Pancreas (tissue), 10 donors: ENCODE results near the gene BMAL1. TPM values are rescaled to one million over a fixed set of nuclear protein-coding genes. Genes with fewer than 3 reads are reported as not detected.

Experiments used
- ATAC-seq, 4 donors: fragments of 200-7000 bp; cut with Tn5 transposase; one replicate each; pipeline versions ENCODE4 v1.8.0 to v1.9.1; 2020; ENCODE audit warnings: mild to moderate bottlenecking in 4 of 4, moderate library complexity in 4 of 4
- DNase-seq, 6 donors: peaks; one replicate each; pipeline ENCODE4 v3.0.0-alpha.2; 2020
- FAIRE-seq: peaks from 2 replicates; lab custom pipeline; 2012; peaks lifted over from hg19 to GRCh38; lab: Jason Lieb, UNC
- H3K27ac ChIP-seq, 4 donors: fragments of 200-600 bp; sonication (generic); 1 replicate in 3 of 4; 2 replicates in 1 of 4; pipeline versions ENCODE4 v1.5.0 to v1.8.0; 2020
- H3K27me3 ChIP-seq, 4 donors: fragments of 200-600 bp; one replicate each; pipeline ENCODE4 v1.8.0; 2021
- H3K36me3 ChIP-seq, 3 donors: fragments of 200-600 bp; sonication (generic) in 1 of 3; one replicate each; pipeline versions ENCODE4 v1.5.0 to v1.8.0; 2020 to 2021
- H3K4me1 ChIP-seq, 3 donors: fragments of 200-600 bp; one replicate each; pipeline ENCODE4 v1.8.0; 2021
- H3K4me3 ChIP-seq, 4 donors: fragments of 200-600 bp; sonication (generic) in 2 of 4; one replicate each; pipeline versions ENCODE4 v1.5.0 to v1.8.0; 2020 to 2021
- H3K9me3 ChIP-seq, 4 donors: fragments of 200-600 bp; one replicate each; pipeline ENCODE4 v1.8.0; 2021
- WGBS, 2 donors: extraction: QIAGEN DNeasy Blood & Tissue Kit; methylation state at CpG; one replicate each; pipeline ENCODE4 v1.1.7; 2013; 5-methylcytosine and 5-hydroxymethylcytosine counted together
- intact Hi-C, 3 donors: fragments of 100-400 bp; cut with DNase I; formaldehyde crosslinking; loops; one replicate each; pipeline versions ENCODE4 v1.11.1 to v1.14.2; 2022
- polyA plus RNA-seq, 2 donors: library from polyadenylated mRNA; stranded (reverse); fragments of 200-250 nt; gene quantifications; one replicate each; pipeline ENCODE4 v1.2.3, GENCODE V29; 2013
- total RNA-seq, 6 donors: library from RNA; stranded (reverse); fragmentation: NEBNext Ultra II Directional in 4 of 6; extraction: Animal tissue kit (Norgen Biotek cat#: 25700) in 4 of 6; gene quantifications; one replicate each; pipeline versions ENCODE4 v1.2.1 to v1.2.4, GENCODE V29; 2021 to 2023
- TF ChIP-seq, protein P1 (sequence below), 4 donors: fragments of 200-600 bp; sonication (generic) in 3 of 4; IDR thresholded peaks; one replicate each; pipeline versions ENCODE4 v1.5.0 to v1.8.0; 2021; ENCODE audit warnings: antibody characterized with exemption in 4 of 4
- donor health status: healthy with polysubstance abuse.
- donor health status: DM: no; HTN: no; CAD: no; lungs with moderate emphysema.
- donor health status: DM: no; HTN: no; CAD: no.
- donor health status: control.
- donor health status: control.
- donor health status: Bipolar disorder and iron deficiency.
- donor health status: DM: yes; HTN: yes; CAD: no.
- donor health status: DM: no; HTN: no; CAD: no.
- donor health status: DM: no; HTN: no; CAD: no.
- donor health status: DM: yes; HTN: yes; CAD: no.

BMAL1 gene
- total and polyA plus RNA-seq, 8 donors: 6.1 to 17.3 (median 12.5) TPM

DNA sequence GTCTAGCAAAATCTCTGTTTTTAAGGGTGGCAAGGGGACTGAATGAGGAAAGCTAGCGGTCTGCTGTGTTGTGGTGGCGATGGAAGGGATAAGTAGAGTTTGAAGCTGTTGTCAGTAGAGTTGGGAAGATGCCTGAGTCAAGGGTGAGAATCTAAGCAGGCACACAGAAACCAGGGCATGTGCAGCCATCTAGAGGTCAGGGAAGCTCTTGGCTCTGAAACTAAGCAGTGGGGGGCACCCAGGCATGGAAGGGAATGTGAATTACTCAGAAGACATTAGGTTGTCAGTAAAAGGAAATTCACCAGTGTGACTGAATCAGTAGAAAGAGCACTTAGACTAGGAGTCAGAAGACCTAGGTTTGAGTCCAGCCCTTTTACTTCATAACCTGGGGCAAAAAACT, 15.4 kb downstream of the BMAL1 start:
- Histone ChIP-seq H3K36me3 (no peaks in the 10 kb centered on the region), H3K27me3 (no peaks in the 10 kb centered on the region), H3K27ac (no peak overlapping the region), H3K9me3 (no peaks in the 10 kb centered on the region), H3K4me1 (peaks cover 0 to 3% (median 0%) of the 10 kb centered on the region in 3 donors), H3K4me3 (no peak overlapping the region)
- intact Hi-C loops: no loop called here
- FAIRE-seq (no peak), ATAC-seq (no peak), DNase-seq (no peak)
- TF ChIP-seq, protein P1, sequence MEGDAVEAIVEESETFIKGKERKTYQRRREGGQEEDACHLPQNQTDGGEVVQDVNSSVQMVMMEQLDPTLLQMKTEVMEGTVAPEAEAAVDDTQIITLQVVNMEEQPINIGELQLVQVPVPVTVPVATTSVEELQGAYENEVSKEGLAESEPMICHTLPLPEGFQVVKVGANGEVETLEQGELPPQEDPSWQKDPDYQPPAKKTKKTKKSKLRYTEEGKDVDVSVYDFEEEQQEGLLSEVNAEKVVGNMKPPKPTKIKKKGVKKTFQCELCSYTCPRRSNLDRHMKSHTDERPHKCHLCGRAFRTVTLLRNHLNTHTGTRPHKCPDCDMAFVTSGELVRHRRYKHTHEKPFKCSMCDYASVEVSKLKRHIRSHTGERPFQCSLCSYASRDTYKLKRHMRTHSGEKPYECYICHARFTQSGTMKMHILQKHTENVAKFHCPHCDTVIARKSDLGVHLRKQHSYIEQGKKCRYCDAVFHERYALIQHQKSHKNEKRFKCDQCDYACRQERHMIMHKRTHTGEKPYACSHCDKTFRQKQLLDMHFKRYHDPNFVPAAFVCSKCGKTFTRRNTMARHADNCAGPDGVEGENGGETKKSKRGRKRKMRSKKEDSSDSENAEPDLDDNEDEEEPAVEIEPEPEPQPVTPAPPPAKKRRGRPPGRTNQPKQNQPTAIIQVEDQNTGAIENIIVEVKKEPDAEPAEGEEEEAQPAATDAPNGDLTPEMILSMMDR (IDR thresholded peaks at IDR 0.05): no peak
- 98% methylated on average over 2 of the region's 2 CpGs for WGBS, 2 donors

DNA sequence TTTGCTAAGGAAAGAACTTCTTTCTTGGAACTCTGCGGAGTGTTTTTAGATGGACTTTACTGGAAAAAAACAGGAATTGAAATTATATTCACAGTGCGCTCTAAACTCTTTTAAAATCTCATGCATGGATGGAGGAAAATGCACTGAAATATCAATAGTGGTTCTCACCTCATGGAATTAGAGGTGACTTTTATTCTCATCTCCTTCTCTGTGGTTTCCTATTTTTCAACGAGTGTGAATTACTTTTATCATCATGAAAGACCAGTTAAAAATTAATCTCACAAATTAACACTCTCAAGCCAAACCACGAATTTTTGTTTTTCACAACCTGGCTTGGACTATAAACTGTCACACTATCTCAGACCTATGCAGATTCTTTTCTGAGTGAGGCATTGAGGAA, 16.6 kb downstream of the BMAL1 start:
- no peak for FAIRE-seq
- no peak for ATAC-seq
- no peaks in the 10 kb centered on the region for H3K36me3 ChIP-seq
- 53% methylated on average over 4 of the region's 4 CpGs for WGBS, 2 donors
- H3K4me1 ChIP-seq: peaks cover 0 to 3% (median 0%) of the 10 kb centered on the region in 3 donors
- no peak overlapping the region for H3K4me3 ChIP-seq
- no peak overlapping the region for H3K27ac ChIP-seq
- DNase-seq: no peak
- no peaks in the 10 kb centered on the region for H3K9me3 ChIP-seq
- TF ChIP-seq, protein P1 (IDR thresholded peaks at IDR 0.05): no peak
- intact Hi-C loops: no loop called here
- H3K27me3 ChIP-seq: no peaks in the 10 kb centered on the region

DNA sequence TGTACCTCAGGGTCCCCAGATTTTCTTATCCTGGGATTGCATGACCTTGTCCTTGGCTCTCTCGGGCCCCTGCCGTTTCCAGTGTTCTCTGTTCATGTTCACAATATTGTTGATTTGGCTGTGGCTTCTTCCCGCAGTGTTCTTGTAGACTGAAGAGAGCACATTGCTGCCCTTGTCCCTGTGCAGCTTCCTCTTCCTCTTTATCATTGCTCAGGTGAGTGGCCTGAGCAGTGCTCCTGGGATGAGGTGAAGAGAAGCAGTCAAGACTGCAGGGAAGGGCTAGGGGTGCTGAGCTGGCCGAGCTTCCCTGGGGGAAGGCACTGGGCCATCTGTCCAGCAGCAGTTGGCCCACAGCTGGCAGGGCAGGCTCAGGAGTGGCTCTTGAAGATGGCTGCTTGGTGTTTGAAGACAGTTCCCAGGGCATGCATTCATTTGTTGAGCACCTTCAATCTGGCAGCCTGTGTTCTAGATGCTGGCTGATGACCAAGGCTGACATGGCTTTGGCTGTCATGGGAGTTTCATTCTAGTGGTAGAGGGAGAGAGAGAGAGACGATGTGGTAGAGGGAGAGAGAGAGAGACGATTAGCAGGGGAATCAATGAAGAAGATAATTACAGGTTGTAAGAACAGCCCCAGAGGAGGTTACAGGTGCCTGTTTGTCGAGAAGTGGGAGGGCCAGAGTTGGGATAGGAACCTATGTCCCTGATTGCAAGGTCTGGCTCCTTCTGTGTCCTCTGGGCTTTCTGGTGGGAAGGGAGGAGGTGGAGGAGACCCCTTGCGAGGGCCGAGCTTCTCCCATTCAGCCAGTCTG, 17.4 kb downstream of the BMAL1 start:
- TF ChIP-seq, protein P1 (IDR thresholded peaks at IDR 0.05): no peak
- Histone ChIP-seq H3K4me3 (no peak overlapping the region), H3K4me1 (peaks cover 0 to 3% (median 0%) of the 10 kb centered on the region in 3 donors), H3K9me3 (no peaks in the 10 kb centered on the region), H3K27me3 (no peaks in the 10 kb centered on the region), H3K27ac (no peak overlapping the region), H3K36me3 (no peaks in the 10 kb centered on the region)
- peak in 1 of 4 donors; percentile 40 for ATAC-seq
- no peak for DNase-seq
- intact Hi-C loops: no loop called here
- WGBS, 2 donors: 42 to 43% methylated on average over 9 of the region's 9 CpGs
- FAIRE-seq: no peak

DNA sequence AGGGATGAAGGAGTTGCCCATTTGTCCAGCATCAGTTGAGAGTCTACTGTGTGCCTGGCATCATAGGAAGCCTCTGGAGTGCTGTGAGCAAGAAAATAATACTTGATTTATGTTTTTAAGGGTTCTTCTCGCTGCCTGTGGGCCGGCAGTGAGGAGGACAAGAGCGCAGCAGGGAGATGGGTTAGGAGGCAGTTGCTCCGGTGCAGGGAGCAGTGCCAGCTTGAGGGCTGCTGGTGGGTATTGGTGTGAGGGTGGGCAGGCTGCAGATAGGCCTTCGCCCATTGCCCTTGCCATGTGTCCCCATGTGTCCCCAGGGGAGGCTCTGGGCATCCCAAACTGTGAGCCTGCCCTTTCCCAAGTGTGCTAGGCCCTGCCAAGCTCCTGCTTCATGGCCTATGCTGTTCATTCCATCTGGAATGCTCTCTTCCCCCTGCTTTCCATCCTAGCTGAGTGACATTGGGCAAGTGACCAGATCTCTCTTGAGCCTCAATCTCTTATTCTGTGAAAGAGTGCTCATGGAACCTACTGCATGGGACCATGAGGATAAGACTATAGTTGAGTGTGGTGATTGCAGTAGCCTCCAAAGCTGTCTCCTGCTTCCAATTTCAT, 19.8 kb downstream of the BMAL1 start:
- TF ChIP-seq, protein P1 (IDR thresholded peaks at IDR 0.05): no peak
- peaks cover 0 to 3% (median 0%) of the 10 kb centered on the region in 3 donors for H3K4me1 ChIP-seq
- WGBS, 2 donors: 94 to 96% methylated on average over 5 of the region's 5 CpGs
- no peak for FAIRE-seq
- no peak overlapping the region for H3K4me3 ChIP-seq
- intact Hi-C loops: no loop called here
- no peak for DNase-seq
- ATAC-seq: no peak
- H3K27ac ChIP-seq: no peak overlapping the region
- H3K9me3 ChIP-seq: no peaks in the 10 kb centered on the region
- no peaks in the 10 kb centered on the region for H3K36me3 ChIP-seq
- H3K27me3 ChIP-seq: no peaks in the 10 kb centered on the region
